Mesenchymal stem cell (in vitro differentiated cells and primary cell): ENCODE results near the gene ARID1B.

Experiments
- DNase-seq: peaks from one replicate; pipeline ENCODE4 v3.0.0-alpha.2; 2013
- H2AFZ ChIP-seq: one replicate; pipeline ENCODE4 v1.6.1; 2013; ENCODE audit warnings: low read depth, mild to moderate bottlenecking, control low read depth, inconsistent platforms, low read length, moderate library complexity
- H2AK5ac ChIP-seq: 2 replicates; pipeline ENCODE4 v1.6.1; 2013; ENCODE audit warnings: low read length, moderate library complexity, mild to moderate bottlenecking, inconsistent platforms; ENCODE audit not compliant: severe bottlenecking
- H2BK120ac ChIP-seq: one replicate; pipeline ENCODE4 v1.6.1; 2013; ENCODE audit warnings: low read depth, mild to moderate bottlenecking, inconsistent platforms, low read length, moderate library complexity
- H2BK12ac ChIP-seq, 2 experiments: one replicate each; pipeline ENCODE4 v1.6.1; 2013; ENCODE audit warnings: inconsistent platforms in 2 of 2, low read length in 2 of 2, mild to moderate bottlenecking in 2 of 2, moderate library complexity in 2 of 2, control low read depth in 1 of 2
- H2BK15ac ChIP-seq: one replicate; pipeline ENCODE4 v1.6.1; 2013; ENCODE audit warnings: mild to moderate bottlenecking, low read depth, inconsistent platforms; ENCODE audit not compliant: poor library complexity, severe bottlenecking
- H2BK5ac ChIP-seq: 2 replicates; pipeline ENCODE4 v1.6.1; 2013; ENCODE audit warnings: low read depth, mild to moderate bottlenecking, low read length, control low read depth, inconsistent platforms; ENCODE audit not compliant: poor library complexity, severe bottlenecking
- H3K14ac ChIP-seq, 2 experiments: one replicate each; pipeline ENCODE4 v1.6.1; 2013; ENCODE audit warnings: inconsistent platforms in 2 of 2, low read length in 2 of 2, control low read depth in 1 of 2, mild to moderate bottlenecking in 1 of 2, moderate library complexity in 1 of 2
- H3K18ac ChIP-seq, 2 experiments: one replicate each; pipeline ENCODE4 v1.6.1; 2013; ENCODE audit warnings: inconsistent platforms in 2 of 2, low read length in 2 of 2, control low read depth in 1 of 2, low read depth in 1 of 2, mild to moderate bottlenecking in 1 of 2
- H3K23ac ChIP-seq, 2 experiments: one replicate each; pipeline ENCODE4 v1.6.1; 2013; ENCODE audit warnings: inconsistent platforms in 2 of 2, low read length in 2 of 2, mild to moderate bottlenecking in 2 of 2, moderate library complexity in 2 of 2, control low read depth in 1 of 2
- H3K27ac ChIP-seq: 2 replicates; pipeline ENCODE4 v1.5.1; 2013; ENCODE audit warnings: mild to moderate bottlenecking, moderate library complexity, low read length, control low read depth, inconsistent platforms; ENCODE audit not compliant: poor library complexity, severe bottlenecking
- H3K27me3 ChIP-seq, 2 experiments: 2 replicates each; pipeline versions ENCODE4 v1.6.1 to v1.7.0; 2013; ENCODE audit warnings: low read length in 2 of 2, mild to moderate bottlenecking in 2 of 2, moderate library complexity in 2 of 2, control low read depth in 1 of 2, inconsistent platforms in 1 of 2; ENCODE audit not compliant: control insufficient read depth in 1 of 2, insufficient read depth in 1 of 2
- H3K36me3 ChIP-seq, 2 experiments: 2 replicates each; pipeline versions ENCODE4 v1.6.1 to v1.7.0; 2013; ENCODE audit warnings: low read length in 2 of 2, control low read depth in 1 of 2, inconsistent platforms in 1 of 2, low read depth in 1 of 2, mild to moderate bottlenecking in 1 of 2; ENCODE audit not compliant: insufficient read depth in 2 of 2, control insufficient read depth in 1 of 2
- H3K4ac ChIP-seq, 2 experiments: one replicate each; pipeline ENCODE4 v1.6.1; 2013; ENCODE audit warnings: inconsistent platforms in 2 of 2, low read length in 2 of 2, mild to moderate bottlenecking in 2 of 2, moderate library complexity in 2 of 2, control low read depth in 1 of 2, low read depth in 1 of 2
- H3K4me1 ChIP-seq: 2 replicates; pipeline ENCODE4 v1.6.1; 2013; ENCODE audit warnings: low read depth, low read length, control low read depth; ENCODE audit not compliant: control insufficient read depth, insufficient read depth
- H3K4me2 ChIP-seq: 2 replicates; pipeline ENCODE4 v1.6.1; 2013; ENCODE audit warnings: low read length, mild to moderate bottlenecking, inconsistent platforms; ENCODE audit not compliant: poor library complexity, severe bottlenecking
- H3K4me3 ChIP-seq, 2 experiments: 2 replicates each; pipeline versions ENCODE4 v1.5.1 to v1.7.0; 2013; ENCODE audit warnings: low read length in 2 of 2, mild to moderate bottlenecking in 2 of 2, control low read depth in 1 of 2, low read depth in 1 of 2; ENCODE audit not compliant: insufficient read depth in 1 of 2
- H3K79me1 ChIP-seq: replicated peaks from 2 replicates; pipeline ENCODE4 v1.6.1; 2013; ENCODE audit warnings: mild to moderate bottlenecking, control low read depth, low read length, inconsistent platforms; ENCODE audit not compliant: poor library complexity, severe bottlenecking
- H3K9ac ChIP-seq: 2 replicates; pipeline ENCODE4 v1.7.0; 2013; ENCODE audit warnings: mild to moderate bottlenecking, low read length, moderate library complexity
- H3K9me3 ChIP-seq: 2 replicates; pipeline ENCODE4 v1.7.0; 2013; ENCODE audit warnings: mild to moderate bottlenecking, low read length; ENCODE audit not compliant: control insufficient read depth
- H4K8ac ChIP-seq: one replicate; pipeline ENCODE4 v1.6.1; 2013; ENCODE audit warnings: inconsistent platforms, mild to moderate bottlenecking, low read length, moderate library complexity
- H4K91ac ChIP-seq: one replicate; pipeline ENCODE4 v1.6.1; 2013; ENCODE audit warnings: mild to moderate bottlenecking, low read length, inconsistent platforms
- WGBS: methylation state at CpG from one replicate; pipeline ENCODE4 v1.1.7; 2013; ENCODE audit warnings: mixed read lengths; 5-methylcytosine and 5-hydroxymethylcytosine counted together

Gene ARID1B

DNA sequence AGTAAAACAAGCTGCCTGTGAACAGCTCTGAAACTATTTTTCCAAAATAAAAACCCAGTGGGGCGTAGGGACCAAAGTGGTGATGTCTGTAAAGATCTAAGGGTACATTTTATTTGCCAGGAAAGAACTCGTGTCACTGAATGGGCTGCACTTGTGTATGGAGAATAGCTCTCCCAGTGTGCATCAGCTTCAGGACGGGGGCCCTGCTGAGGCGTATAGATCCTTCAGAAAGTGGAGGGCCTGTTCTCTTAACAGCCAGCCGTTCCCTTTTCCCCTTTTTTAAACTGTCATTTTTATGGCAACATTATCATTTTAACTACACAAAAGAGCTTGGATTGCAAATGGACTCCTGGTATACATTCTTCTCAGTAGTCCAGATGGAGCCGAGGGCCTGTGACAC lies 408.8 kb downstream of the ARID1B start:
- peaks cover 5% of the 10 kb centered on the region for H3K4me1 ChIP-seq

DNA sequence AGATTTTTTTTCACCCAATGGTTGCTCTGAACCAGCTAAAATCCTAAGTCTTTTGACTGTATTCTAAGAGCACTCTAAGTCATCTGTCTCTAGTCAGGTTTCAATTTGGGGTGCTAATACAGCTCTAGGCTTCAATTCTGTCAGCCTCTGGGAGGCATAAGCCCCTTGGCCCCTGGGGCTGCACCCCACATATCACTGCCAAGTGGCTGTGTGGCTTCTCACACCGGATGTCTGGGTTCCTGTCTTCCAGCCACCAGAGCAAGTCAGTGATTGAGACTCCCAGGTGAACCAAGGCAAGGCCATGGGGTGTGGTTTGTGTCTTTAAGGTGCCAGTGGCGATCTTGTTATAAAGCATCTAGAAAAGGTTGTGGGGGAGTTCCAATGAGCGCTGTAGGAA lies 409.6 kb downstream of the ARID1B start:
- no peak overlapping the region for H3K4ac ChIP-seq
- H3K18ac ChIP-seq = no peak overlapping the region
- DNase-seq = no peak
- peaks cover 22% of the 10 kb centered on the region for H3K79me1 ChIP-seq
- peaks cover 54 to 86% of the 10 kb centered on the region in 2 experiments for H3K36me3 ChIP-seq
- H2AK5ac ChIP-seq = no peak overlapping the region
- H3K23ac ChIP-seq = no peak overlapping the region
- H4K8ac ChIP-seq = no peak overlapping the region
- H3K4me1 ChIP-seq = peaks cover 5% of the 10 kb centered on the region
- H3K4me2 ChIP-seq = no peak overlapping the region
- H2BK120ac ChIP-seq = no peak overlapping the region
- no peaks in the 10 kb centered on the region for H3K9me3 ChIP-seq
- no peak overlapping the region for H4K91ac ChIP-seq
- H3K14ac ChIP-seq = no peak overlapping the region
- H3K4me3 ChIP-seq = no peak overlapping the region
- H2AFZ ChIP-seq = no peak overlapping the region
- H2BK15ac ChIP-seq = no peak overlapping the region
- H2BK12ac ChIP-seq = no peak overlapping the region
- 95% methylated on average over 3 of the region's 3 CpGs for whole genome bisulfite sequencing
- no peak overlapping the region for H3K9ac ChIP-seq
- no peak overlapping the region for H2BK5ac ChIP-seq
- H3K27ac ChIP-seq = no peak overlapping the region
- no peaks in the 10 kb centered on the region for H3K27me3 ChIP-seq

More for the DNA sequence above, 408.8 kb downstream of the ARID1B start:
- Histone ChIP-seq H2BK12ac (no peak overlapping the region), H2BK15ac (no peak overlapping the region), H3K9ac (no peak overlapping the region), H4K8ac (no peak overlapping the region), H3K4me3 (no peak overlapping the region), H3K18ac (no peak overlapping the region), H4K91ac (no peak overlapping the region), H3K36me3 (peaks cover 55 to 89% of the 10 kb centered on the region in 2 experiments), H2AK5ac (no peak overlapping the region), H3K4ac (no peak overlapping the region), H3K4me2 (no peak overlapping the region), H3K79me1 (peaks cover 25% of the 10 kb centered on the region), H2AFZ (no peak overlapping the region), H2BK5ac (no peak overlapping the region), H3K27ac (no peak overlapping the region), H3K23ac (no peak overlapping the region), H3K9me3 (no peaks in the 10 kb centered on the region), H3K27me3 (no peaks in the 10 kb centered on the region), H3K14ac (no peak overlapping the region), H2BK120ac (no peak overlapping the region)
- no peak for DNase-seq
- WGBS = 94% methylated on average over 6 of the region's 6 CpGs

DNA sequence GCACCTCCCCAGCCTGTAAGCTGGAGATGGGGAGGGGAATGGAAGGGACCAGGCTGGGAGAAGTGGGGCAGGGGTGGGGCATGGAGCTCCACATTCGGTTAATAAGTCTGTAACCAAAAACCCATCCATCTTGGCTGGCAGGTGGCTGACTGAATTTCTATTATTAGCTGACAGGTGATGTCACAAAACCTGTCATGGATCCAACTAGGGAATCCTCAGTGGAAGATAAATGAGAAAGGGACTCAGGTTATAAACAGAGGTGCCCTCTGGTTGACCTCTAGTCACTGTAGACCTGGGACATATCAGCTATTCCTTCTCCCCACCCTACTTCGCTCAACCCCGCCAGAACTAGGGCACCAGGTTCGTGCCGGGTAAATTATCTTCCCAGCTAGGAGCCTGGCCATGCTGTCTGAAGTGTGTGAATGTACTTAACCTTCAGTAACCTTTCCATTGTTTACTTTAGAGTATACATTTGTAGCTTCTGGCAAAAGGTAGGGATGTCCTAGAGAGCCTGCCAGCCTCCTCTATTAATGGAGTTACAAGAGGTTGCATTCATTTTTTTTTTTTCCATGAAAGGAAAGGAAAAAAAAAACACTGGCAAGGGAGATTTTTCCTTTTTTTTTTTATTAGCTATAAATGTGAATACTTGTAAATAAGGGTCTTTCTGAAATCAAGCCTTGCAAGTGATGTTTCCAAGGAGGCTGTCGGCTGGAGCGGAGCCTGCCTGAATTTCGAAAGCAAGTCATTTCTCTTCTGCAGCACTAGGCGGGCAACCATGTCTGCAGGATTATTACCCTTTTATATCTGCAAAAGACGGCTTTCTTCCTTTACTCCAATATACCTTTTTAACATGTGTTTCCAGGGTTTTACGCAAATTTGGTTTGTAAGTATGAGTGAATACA lies 410.3 kb downstream of the ARID1B start:
- no peak overlapping the region for H3K4me2 ChIP-seq
- no peak overlapping the region for H3K9ac ChIP-seq
- no peak overlapping the region for H4K91ac ChIP-seq
- peaks cover 22% of the 10 kb centered on the region for H3K79me1 ChIP-seq
- no peak overlapping the region for H2BK120ac ChIP-seq
- peaks cover 5% of the 10 kb centered on the region for H3K4me1 ChIP-seq
- no peak overlapping the region for H2BK12ac ChIP-seq
- H3K27ac ChIP-seq = no peak overlapping the region
- no peak overlapping the region for H3K4ac ChIP-seq
- peak; percentile 6 for DNase-seq
- H2AK5ac ChIP-seq = no peak overlapping the region
- H2BK15ac ChIP-seq = no peak overlapping the region
- H3K27me3 ChIP-seq = no peaks in the 10 kb centered on the region
- no peaks in the 10 kb centered on the region for H3K9me3 ChIP-seq
- no peak overlapping the region for H3K18ac ChIP-seq
- H2BK5ac ChIP-seq = no peak overlapping the region
- H4K8ac ChIP-seq = no peak overlapping the region
- H3K4me3 ChIP-seq = no peak overlapping the region
- WGBS = 92% methylated on average over 7 of the region's 11 CpGs
- H3K36me3 ChIP-seq = peaks cover 47 to 86% of the 10 kb centered on the region in 2 experiments
- no peak overlapping the region for H3K14ac ChIP-seq
- no peak overlapping the region for H2AFZ ChIP-seq
- H3K23ac ChIP-seq = no peak overlapping the region

DNA sequence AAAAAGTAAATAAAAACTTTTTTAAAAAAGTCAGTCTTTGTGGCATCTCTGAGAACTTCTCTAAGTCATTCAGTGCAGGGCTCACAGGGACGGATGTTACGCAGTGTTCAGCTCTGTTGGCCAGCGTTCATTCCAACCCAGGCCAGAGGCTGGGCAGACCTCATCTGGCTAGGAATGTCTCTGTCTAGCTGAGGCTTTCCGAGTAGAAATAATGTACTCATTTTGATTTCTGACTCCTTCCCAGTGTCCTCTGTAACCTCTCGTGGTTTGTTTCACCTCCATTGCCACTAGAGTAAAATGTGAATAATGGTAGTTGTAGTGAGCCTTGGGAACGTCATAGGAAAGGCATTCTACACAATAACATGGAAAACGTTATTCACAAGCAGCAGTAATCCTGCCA lies 411.0 kb downstream of the ARID1B start:
- H3K36me3 ChIP-seq = peaks cover 40 to 86% of the 10 kb centered on the region in 2 experiments
- no peak overlapping the region for H2BK15ac ChIP-seq
- H3K9me3 ChIP-seq = no peaks in the 10 kb centered on the region
- H4K91ac ChIP-seq = no peak overlapping the region
- H2AK5ac ChIP-seq = no peak overlapping the region
- H2BK12ac ChIP-seq = no peak overlapping the region
- no peak overlapping the region for H3K27ac ChIP-seq
- peaks cover 5% of the 10 kb centered on the region for H3K4me1 ChIP-seq
- H3K4me2 ChIP-seq = no peak overlapping the region
- WGBS = 85% methylated on average over 5 of the region's 7 CpGs
- no peaks in the 10 kb centered on the region for H3K27me3 ChIP-seq
- no peak overlapping the region for H2BK120ac ChIP-seq
- H2AFZ ChIP-seq = no peak overlapping the region
- H3K18ac ChIP-seq = no peak overlapping the region
- no peak overlapping the region for H3K14ac ChIP-seq
- no peak overlapping the region for H4K8ac ChIP-seq
- H3K23ac ChIP-seq = no peak overlapping the region
- no peak overlapping the region for H2BK5ac ChIP-seq
- no peak overlapping the region for H3K9ac ChIP-seq
- H3K79me1 ChIP-seq = peaks cover 20% of the 10 kb centered on the region
- DNase-seq = peak; percentile 40
- no peak overlapping the region for H3K4ac ChIP-seq
- no peak overlapping the region for H3K4me3 ChIP-seq
